SIG-M5 treated with dmso at 0.1 percent for 504 hours (cell line): Measurements from ENCODE around the gene PIK3R3.

Experiments used
- DNase-seq: peaks from one replicate; lab custom pipeline; 2025; ENCODE audit not compliant: unreplicated experiment; lab: John Stamatoyannopoulos, UW

The PIK3R3 gene

DNA sequence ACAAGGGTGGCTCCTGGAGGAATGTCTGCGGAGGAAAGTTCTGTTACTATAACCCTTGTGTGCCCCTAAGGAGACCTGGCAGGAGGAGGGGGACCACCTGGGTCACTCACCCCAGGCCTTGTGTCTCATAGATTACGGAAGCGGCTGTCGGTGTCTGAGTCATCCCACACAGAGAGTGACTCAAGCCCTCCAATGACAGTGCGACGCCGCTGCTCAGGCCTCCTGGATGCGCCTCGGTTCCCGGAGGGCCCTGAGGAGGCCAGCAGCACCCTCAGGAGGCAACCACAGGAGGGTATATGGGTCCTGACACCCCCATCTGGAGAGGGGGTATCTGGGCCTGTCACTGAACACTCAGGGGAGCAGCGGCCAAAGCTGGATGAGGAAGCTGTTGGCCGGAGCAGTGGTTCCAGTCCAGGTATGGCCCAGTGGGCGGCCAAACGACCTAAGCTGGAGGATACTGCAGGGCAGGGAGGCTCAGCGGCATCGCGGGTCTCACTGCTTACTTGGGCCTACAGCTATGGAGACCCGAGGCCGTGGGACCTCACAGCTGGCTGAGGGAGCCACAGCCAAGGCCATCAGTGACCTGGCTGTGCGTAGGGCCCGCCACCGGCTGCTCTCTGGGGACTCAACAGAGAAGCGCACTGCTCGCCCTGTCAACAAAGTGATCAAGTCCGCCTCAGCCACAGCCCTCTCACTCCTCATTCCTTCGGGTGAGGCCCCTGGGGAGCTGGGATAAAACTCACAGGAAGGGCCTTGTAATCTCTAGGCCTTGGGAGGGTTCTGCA, 101.4 kb downstream of the PIK3R3 start:
- no peak for DNase-seq

DNA sequence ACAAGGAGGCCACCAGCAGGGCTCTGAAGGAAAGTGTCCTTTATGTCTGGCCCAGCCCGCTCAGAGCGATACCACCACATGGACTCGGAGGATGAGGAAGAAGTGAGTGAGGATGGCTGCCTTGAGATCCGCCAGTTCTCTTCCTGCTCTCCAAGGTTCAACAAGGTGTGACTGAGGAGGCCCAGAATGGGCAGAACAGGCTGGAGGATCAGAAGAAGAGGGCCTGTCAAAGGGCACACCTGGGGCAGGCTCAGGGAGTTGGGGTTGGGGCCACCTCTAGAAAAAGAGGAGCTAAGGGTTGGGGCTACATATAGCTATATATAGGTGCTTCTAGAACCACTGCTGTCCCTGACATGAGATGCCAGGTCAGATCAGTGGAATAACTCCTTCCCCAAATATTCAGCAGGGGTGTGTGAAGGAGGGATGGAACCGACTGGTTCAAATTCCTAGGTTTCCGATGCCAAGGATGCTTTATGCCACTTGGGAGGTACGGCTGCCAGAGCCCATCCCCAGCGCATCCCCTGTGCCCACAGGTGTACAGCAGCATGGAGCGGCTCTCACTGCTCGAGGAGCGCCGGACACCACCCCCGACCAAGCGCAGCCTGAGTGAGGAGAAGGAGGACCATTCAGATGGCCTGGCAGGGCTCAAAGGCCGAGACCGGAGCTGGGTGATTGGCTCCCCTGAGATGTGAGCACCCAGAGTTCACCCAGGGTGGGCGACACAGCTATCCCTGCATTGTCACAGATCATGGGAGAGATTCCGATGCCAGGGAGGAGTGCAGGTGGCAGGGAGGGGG, 102.2 kb downstream of the PIK3R3 start:
- no peak for DNase-seq

DNA sequence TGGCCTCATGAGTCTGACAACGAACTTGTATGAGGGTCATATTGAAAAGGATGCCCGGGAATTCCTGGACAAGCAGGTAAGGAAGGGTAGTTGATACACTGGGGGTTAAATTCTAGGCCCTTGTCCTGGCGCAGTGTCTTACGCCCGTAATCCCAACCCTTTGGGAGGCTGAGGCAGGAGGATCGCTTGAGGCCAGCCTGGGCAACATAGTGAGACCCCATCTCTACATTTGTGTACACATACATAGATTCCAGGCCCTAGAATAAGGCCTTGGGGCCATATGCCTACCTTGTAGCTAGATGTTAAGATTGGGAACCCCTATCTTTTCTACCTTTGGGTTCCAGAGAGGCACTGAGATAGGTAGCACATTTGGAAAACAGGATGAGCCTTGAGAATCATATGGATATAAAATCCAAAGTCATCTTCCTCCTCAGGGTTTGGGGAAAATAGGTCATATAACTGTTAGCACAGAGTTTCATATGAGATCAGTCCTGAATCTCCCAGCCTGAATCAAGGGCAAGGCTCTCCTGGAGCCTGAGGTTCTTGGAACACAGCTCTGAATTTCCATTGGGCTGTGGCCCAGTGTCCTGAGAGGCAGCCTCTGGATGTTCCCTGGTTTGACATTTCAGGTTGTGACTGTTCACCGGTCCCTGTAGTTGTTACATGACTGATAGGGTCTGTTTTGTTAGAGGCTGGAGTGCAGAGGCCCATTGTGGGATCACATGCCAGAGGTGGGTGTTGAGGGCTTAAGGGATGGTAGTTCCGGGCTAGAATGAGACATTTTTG, 104.4 kb downstream of the PIK3R3 start:
- no peak for DNase-seq

DNA sequence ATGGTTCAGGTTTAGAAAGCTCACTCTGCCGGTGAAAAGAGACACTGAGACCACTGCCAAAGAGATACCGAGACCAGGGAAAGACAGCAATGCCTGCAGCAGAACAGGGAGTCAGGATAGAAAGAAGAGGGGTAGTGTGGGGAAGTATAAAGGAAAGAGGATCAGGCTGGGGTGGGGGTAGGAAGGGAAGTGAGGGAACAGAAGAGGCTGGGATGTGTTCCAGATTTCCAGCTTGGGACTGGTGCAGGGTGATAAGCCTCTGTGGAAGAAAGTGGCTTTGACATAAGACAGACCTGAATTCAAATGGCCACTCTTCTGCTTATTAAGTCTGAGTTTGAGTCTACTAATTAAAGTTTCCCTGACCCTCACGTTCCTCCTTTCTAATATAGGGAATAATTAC, 105.9 kb downstream of the PIK3R3 start:
- DNase-seq: no peak

DNA sequence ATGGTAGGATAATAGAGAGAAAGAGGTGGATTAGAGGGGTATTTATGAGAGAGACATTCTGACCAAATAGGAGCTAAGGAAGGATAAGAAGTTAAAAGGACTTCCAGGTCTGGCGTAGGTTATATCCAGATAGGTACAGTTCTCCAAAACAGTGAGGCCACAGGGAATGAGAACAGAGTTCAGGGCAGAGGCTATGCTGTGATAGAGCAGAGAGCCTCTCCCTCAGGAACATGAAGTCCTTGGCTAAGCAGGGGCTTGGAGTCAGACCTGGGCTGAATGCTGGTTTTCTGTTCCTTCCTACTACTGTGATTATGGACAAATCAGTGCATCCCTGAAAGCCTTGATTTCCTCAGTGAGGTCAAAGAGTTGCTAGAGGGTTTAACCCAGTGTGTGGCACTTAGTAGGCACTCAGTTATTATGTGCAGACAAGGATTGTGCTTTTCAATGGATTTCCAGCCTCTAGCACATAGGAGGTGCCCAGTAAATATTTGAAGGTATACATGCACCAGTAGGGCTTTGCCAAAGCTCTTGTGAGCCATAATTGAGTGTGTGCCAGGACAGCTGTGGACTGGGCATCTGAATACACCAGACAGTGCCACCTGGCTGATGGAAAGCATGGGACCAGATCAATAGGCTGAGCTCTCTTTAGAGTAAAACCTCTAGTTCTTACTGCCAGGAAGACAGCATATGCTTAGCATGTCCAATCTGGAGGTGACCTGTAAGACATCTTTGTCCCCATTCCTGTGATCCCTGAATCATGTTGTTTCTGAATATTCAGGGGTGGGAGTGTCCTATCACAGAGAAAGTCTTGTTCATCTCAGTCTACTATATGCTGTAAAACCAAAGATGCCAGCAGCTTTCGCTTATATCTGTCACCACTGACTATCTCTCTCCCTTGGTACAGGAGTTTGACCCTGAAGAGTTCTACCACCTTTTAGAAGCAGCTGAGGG, 111.1 kb downstream of the PIK3R3 start:
- DNase-seq: no peak

DNA sequence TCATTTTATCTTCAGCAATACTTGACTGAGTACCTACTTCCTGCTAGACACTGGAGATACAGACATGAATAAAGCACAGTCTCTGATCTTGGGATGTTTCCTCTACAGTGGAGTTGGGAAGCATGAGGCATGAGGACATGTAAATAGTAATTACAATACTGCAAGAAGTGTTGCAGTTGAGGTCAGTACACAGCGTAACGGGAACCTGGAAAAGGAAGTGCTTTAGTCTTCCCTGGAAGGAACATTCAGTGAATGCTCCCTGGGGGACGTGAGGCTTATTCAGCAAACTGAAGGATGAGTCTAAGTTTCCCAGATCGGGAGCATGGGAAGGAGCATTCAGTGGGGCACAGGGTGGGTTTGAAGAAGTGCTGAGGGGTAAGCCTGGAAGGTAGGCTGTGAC, 112.4 kb downstream of the PIK3R3 start:
- no peak for DNase-seq

DNA sequence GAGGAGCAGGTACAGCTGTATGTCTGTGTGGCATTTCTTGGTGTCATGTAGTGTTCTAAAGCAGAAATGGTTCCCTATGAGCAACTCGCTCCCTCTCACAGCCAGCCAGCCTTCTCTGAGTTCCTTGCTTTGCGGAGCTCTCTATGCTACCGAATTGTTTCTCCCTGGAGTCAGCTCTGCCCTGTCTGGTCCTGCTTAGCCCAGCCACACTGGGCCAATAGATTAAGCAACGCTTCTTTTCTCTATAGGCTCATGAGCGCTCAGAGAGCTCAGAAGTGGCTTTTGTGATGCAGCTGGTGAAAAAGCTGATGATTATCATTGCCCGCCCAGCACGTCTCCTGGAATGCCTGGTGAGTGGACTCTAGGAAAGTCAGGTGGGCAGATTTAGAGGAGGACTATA, 113.1 kb downstream of the PIK3R3 start:
- DNase-seq: no peak

DNA sequence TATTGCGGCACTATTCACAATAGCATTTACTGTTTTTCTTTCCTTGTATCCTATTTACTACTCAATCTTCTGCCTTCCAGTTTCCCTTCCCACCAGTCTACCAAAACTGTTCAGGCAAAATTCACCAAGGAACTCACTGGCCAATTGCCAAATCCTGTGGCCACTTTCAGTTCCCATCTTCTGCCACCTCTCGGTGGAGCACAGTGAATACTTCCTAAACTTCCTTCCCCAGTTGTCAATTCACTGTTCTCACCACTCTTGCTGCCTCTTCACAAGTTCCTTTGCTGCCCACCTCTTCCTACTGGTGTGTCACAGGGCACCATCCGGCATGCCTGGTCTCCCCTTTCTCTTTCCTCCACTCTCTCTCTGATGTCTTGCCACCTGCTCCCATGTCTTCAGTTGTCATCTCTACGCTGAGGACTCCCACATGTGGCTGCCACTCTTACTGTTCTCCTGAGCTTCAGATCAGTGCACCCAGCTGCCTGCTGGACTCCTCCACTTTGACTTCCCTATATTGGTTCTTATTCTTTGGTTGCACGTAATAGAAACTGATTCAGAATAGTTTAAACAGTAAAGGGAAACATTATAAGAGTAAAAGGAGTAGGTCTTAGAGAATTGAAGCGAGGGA, 114.4 kb downstream of the PIK3R3 start:
- peak; percentile 52 for DNase-seq

DNA sequence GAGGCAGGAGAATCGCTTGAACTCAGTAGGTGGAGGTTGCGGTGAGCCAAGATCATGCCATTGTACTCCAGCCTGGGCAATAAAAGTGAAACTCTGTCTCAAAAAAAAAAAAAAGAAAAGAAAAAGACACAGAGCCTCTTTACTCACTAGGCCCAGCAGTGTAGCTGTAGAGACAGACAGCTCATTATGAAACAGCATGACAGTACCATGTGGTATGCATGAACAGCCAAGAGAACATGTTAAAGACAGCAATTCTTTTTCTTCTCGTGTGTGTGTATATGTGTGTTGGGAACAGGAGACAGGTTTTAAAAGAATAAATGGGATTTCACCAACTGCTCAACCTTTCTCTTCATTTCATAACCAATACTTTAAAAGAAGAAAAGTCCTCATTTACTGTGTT, 118.8 kb downstream of the PIK3R3 start:
- DNase-seq: no peak

DNA sequence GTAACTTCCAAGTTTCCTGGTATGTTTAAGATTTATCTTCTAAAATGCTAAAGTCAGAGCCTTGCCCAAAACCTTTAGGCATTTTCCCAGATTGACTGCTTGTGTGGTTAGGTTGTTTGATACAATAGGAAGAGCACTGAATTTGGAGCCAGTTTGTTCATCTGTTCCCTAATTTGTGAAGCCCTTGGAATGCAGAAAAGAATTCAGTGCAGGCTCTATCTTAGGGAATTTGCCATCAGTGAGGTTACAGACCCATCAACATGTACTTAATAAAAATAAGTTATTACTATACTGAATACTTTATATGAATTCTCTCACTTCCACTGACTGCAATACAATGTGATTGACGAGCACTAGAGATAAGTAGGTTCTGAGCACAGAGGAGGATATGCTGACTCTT, 120.2 kb downstream of the PIK3R3 start:
- no peak for DNase-seq

DNA sequence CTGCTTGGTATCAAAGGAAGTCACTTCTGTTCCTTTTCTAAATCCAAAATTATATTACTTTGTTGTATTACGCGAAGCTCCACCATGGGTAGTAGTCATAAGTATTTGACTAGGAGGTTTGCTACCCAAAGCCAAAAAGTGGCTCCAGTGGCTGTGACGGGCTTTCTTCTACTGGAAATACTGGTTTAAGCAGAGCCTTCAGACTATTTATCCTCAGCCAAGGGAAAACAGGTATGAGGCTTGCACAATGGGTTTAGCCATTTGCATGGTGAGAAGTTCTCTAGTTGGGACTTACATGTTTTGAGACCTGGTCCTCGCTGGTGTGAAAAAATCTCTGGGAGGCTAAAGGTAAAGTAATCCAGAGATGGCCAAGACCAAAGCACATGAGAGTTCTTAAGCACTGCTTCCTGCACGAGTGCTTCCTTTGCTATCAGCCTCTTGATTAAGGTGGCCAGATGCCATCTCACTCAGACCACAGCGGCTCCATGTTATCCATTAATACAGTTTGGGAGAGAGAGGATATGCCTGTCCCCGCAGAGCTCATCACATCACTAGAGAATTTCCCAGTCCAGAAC, 121.2 kb downstream of the PIK3R3 start:
- DNase-seq: no peak

DNA sequence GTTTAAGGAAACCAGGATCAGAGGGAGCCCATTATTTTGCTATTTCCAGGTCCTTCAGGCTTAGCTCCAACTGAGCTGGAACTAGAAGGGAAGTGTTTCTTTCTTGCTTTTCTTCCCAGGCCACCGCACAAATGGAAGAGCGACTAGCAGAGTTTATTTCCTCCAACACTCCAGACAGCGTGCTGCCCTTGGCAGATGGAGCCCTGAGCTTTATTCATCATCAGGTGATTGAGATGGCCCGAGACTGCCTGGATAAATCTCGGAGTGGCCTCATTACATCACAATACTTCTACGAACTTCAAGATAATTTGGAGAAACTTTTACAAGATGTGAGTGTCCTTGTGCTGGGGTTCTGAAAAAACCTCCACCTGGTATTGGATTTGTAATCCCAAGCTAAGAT, 121.8 kb downstream of the PIK3R3 start:
- no peak for DNase-seq

DNA sequence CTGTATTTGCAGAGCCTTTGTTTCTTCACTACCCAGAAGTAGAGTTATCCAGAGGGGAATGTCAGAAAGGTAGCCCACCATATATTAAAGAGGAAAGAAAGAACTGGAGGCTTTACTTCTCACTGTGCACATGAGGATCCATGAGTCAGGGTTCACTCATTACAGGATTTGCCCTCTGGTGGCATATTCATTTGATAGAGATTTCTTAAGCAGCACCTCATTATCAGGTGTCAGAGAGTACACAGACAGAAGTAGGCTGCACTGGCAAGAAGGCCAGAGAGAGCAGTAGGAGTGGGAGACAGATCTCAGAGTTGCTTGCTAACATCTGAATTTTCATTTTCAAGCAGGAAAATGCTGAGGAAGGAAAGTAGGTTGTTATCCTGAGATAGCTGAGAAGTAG, 123.8 kb downstream of the PIK3R3 start:
- DNase-seq: no peak

DNA sequence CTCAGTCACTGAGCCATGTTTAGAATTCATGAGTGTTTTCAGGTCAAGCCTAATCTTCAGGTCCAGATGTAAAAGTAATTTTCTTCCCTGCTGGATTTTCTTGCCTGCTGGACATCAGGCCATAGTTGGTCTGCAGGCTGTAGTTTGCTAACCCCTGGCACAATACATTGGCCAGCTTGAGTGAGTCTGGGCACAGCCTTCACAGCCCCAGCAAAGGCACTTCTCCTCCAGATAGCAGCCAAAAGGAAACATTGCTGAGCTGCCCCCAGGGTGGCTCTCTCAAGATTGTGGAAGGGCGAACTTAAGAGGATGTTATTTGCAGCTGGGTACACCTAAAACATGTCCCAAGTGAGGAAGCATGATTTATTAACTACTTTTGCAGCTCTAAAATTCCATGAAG, 126.8 kb downstream of the PIK3R3 start:
- no peak for DNase-seq

DNA sequence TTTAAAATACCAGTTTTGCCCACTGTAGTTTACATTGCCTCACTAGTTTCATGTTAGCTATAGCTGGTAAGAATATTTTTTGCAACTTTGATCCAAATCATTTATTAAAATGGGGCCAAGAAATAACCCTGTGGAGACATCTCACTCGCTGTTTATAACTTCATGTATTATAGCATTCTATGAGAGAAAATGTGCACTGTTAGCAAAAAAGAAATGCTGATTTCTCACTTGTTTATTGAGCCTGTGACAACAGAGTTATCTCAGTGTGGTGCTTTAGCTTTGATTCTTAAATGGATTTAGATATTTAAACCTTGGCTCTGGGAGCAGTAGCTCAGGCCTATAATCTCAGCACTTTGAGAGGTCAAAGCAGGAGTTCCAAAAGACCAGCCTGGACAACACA, 127.9 kb downstream of the PIK3R3 start:
- no peak for DNase-seq

DNA sequence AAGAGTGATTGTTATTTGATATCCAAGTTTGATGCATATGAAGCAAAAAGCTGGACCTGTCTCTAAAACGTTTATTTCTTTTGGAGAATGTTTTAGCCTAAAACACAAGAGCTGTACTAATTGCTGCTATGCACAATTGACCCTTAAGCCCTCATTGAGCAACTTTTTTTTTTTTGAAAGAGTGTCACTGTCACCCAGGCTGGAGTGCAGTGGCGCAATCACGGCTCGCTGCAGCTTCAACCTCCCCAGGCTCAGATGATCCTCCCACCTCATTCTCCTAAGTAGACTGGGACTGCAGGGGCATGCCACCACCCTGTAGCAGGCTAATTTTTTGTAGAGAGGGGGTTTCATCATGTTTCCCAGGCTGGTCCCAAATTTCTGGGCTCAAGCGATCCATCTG, 129.1 kb downstream of the PIK3R3 start:
- DNase-seq: peak; percentile 57

DNA sequence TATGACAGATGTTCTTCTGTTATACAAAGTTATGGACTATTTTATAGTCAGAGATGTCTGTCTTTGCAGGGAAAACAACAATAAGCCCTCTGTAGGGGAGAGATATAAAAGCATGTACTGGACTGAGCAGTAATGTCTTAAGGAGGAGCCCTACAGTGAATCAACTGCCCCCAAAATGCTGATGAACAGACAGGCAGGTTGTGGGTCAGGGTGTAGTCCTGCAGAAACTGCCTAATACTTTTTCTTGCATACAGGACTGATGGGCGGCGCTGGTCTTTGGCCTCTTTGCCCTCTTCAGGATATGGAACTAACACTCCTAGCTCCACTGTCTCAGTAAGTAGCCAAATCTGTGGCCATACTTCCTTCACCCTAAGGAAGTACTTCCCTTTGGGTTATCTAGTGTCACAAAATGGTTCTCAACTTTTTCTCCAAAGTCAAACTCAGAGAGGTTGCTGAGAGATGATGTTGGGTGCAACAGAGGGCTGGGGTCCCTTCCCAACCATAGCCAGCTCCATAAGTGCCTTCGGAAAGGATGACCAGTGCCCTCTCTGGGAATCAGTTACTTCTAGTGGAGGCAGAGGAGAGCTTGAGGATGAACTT, 129.8 kb downstream of the PIK3R3 start:
- DNase-seq: no peak

DNA sequence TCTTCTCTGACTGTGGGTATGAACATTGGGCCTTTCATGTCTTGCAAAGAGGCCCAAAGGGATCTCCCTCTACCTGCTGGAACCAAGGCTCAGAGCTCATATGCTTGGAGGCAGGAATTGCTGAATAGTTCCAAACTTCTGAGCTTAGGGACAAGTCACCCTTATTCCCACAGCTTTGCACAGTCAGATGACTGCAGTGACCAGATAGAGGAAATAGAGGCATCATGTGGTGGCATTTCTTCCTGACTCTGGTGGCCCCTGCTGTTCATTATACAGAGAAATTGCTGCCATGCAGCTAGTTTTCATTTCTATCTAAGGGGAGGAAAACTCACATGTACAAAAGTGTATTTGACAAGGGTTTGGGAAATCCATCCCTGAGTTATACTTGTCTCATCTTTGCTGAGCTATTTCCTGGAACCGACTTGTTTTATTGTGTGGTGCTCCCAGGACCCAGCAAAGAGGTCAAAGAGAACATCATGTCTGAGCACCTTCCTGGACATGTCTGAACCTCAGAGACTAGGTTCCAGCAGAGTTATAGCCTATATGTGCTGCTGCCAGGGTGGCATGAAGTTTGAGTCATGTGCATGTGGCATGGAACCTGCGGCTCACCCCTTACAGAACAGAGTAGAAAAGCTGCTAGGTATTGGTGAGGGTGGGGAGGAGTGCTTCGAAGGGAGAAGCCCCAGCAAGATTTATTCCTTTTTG, 131.2 kb downstream of the PIK3R3 start:
- DNase-seq: no peak

DNA sequence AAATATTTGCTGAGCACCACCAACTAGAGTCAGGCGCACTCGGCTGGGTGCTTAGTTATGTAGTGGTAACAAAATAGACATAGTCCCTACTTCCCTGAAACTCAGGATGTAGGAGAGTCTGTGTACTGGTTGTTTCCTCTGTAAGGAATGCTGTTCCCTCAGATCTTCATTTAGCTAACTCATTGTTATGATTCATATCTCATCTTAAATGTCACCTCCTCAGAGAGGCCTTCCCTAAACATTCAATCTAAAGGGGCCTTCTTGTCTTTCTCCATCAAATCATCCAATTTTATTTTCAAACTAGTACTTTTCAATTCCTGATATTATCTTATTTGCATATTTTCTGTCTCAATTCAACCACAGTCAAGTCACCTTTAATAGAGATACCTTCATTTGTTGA, 132.9 kb downstream of the PIK3R3 start:
- DNase-seq: no peak
